ENCODE results near the gene EIF5. TPM values are rescaled to one million over a fixed set of nuclear protein-coding genes. Genes with fewer than 3 reads are reported as not detected.

EIF5 gene
- total RNA-seq, 1 donor from 2014 or later: 265 TPM

Other genes with a start within 250 kb of the EIF5 start
- 22.9 TPM for gene EXOC3L4, start 239.5 kb upstream of the EIF5 start, total RNA-seq
- gene TNFAIP2, start 210.8 kb upstream of the EIF5 start, total RNA-seq: 133 TPM
- gene MARK3, start 51.2 kb downstream of the EIF5 start, total RNA-seq: 72.3 TPM
- 424 TPM for gene CKB, start 188.6 kb downstream of the EIF5 start, total RNA-seq
- 13.5 TPM for gene TRMT61A, start 195.0 kb downstream of the EIF5 start, total RNA-seq
- gene BAG5, start 228.4 kb downstream of the EIF5 start, total RNA-seq: 24.2 TPM
- gene COA8, start 228.7 kb downstream of the EIF5 start, total RNA-seq: 33.7 TPM